Measurements from ENCODE around the gene PJVK. TPM values are rescaled to one million over a fixed set of nuclear protein-coding genes. Genes with fewer than 3 reads are reported as not detected.
A peak's percentile ranks its signal among the peaks of the same experiment; 100 is the strongest.

The PJVK gene
- total RNA-seq, 4 donors from 2014 or later, result 1.4 to 5.8 (median 2.1) TPM

GRCh38 chr2:178476477-178476876 is 25.3 kb downstream of the PJVK start:
- TF ChIP-seq EP300 (IDR thresholded peaks at IDR 0.05) (no peak), CTCF (IDR thresholded peaks at IDR 0.05) (no peak), POLR2AphosphoS5 (IDR thresholded peaks at IDR 0.05) (no peak), POLR2A (IDR thresholded peaks at IDR 0.05; ENCODE audit: low read depth) (no peak)
- no peaks in the 10 kb centered on the region for H3K36me3 ChIP-seq
- H3K27ac ChIP-seq (replicated peaks in 1 of 4), result peak overlapping the region in 1 of 4 donors; percentile 8
- no peaks in the 10 kb centered on the region for H3K27me3 ChIP-seq
- H3K9me3 ChIP-seq, result no peaks in the 10 kb centered on the region
- peaks cover 25 to 52% (median 39%) of the 10 kb centered on the region in 4 donors for H3K4me1 ChIP-seq
- DNase-seq (ENCODE audit: extremely low spot score), result no peak
- no peak overlapping the region for H3K4me3 ChIP-seq
- intact Hi-C loops (cut with DNase I), result no loop called here

- WGBS, result 13% methylated on average over 3 of the region's 3 CpGs
- intact Hi-C loops (cut with DNase I), result loop anchor here (2.0 kb wide), 1 partner anchor 27 kb away; the partner anchor contains the start of genes PJVK and PRKRA
Measured at GRCh38 chr2:178477443-178478129, 26.4 kb downstream of the PJVK start.

GRCh38 chr2:178478130-178478438 is 26.9 kb downstream of the PJVK start:
- intact Hi-C loops (cut with DNase I), result loop anchor here (2.0 kb wide), 1 partner anchor 27 kb away; the partner anchor contains the start of genes PJVK and PRKRA
- WGBS, result 1% methylated on average over 10 of the region's 10 CpGs

More at GRCh38 chr2:178477443-178478129, 26.4 kb downstream of the PJVK start:
- TF ChIP-seq POLR2A (IDR thresholded peaks at IDR 0.05; ENCODE audit: low read depth) (no peak), POLR2AphosphoS5 (IDR thresholded peaks at IDR 0.05) (no peak), CTCF (IDR thresholded peaks at IDR 0.05) (no peak), EP300 (IDR thresholded peaks at IDR 0.05) (no peak)
- Histone ChIP-seq H3K27me3 (no peaks in the 10 kb centered on the region), H3K4me1 (peaks cover 37 to 63% (median 50%) of the 10 kb centered on the region in 4 donors), H3K36me3 (no peaks in the 10 kb centered on the region), H3K27ac (replicated peaks in 1 of 4) (peak overlapping the region; percentile 93 to 96 (median 96)), H3K9me3 (no peaks in the 10 kb centered on the region), H3K4me3 (peak overlapping the region; percentile 66 to 84 (median 80))
- no peak for DNase-seq (ENCODE audit: extremely low spot score)

GRCh38 chr2:178478439-178479274 is 27.5 kb downstream of the PJVK start, which contains the start of gene FKBP7:
TSS of gene FKBP7 (minus strand) at chr2:178478600. CDS start at chr2:178478499, 101 bp downstream.
- H3K36me3 ChIP-seq, result no peaks in the 10 kb centered on the region
- peak within 1 kb of the TSS; percentile 93 to 96 (median 96) for H3K27ac ChIP-seq (replicated peaks in 1 of 4)
- no peaks in the 10 kb centered on the region for H3K9me3 ChIP-seq
- WGBS, result 3% methylated on average over 47 of the region's 56 CpGs
- peak within 1 kb of the TSS; percentile 66 to 84 (median 80) for H3K4me3 ChIP-seq
- H3K27me3 ChIP-seq, result no peaks in the 10 kb centered on the region
- peaks cover 47 to 70% (median 60%) of the 10 kb centered on the region in 4 donors for H3K4me1 ChIP-seq
- TF ChIP-seq POLR2A (IDR thresholded peaks at IDR 0.05; ENCODE audit: low read depth) (peak; percentile 8), CTCF (IDR thresholded peaks at IDR 0.05) (peak; percentile 56 to 83 (median 62)), EP300 (IDR thresholded peaks at IDR 0.05) (peak; percentile 60), POLR2AphosphoS5 (IDR thresholded peaks at IDR 0.05) (peak; percentile 93 to 96)
- intact Hi-C loops (cut with DNase I), result loop anchor here (2.0 kb wide), 1 partner anchor 28 kb away; the partner anchor contains the start of genes PJVK and PRKRA
- DNase-seq (ENCODE audit: extremely low spot score), result peak; percentile 93

More at GRCh38 chr2:178478130-178478438, 26.9 kb downstream of the PJVK start:
- Histone ChIP-seq H3K27me3 (no peaks in the 10 kb centered on the region), H3K36me3 (no peaks in the 10 kb centered on the region), H3K4me1 (peaks cover 42 to 68% (median 55%) of the 10 kb centered on the region in 4 donors), H3K9me3 (no peaks in the 10 kb centered on the region), H3K27ac (replicated peaks in 1 of 4) (peak overlapping the region; percentile 93 to 96 (median 96)), H3K4me3 (peak overlapping the region; percentile 66 to 84 (median 80))
- TF ChIP-seq CTCF (IDR thresholded peaks at IDR 0.05) (no peak), POLR2AphosphoS5 (IDR thresholded peaks at IDR 0.05) (no peak), EP300 (IDR thresholded peaks at IDR 0.05) (no peak), POLR2A (IDR thresholded peaks at IDR 0.05; ENCODE audit: low read depth) (no peak)
- DNase-seq (ENCODE audit: extremely low spot score), result no peak
